ENCODE results near the gene ZNF556. TPM values are rescaled to one million over a fixed set of nuclear protein-coding genes. Genes with fewer than 3 reads are reported as not detected.
A peak's percentile ranks its signal among the peaks of the same experiment; 100 is the strongest.

Gene ZNF556
- polyA plus RNA-seq, 1 donor (not counting 4 experiments of a cell fraction or from before 2014, with no cell fraction given): 0.01 TPM

DNA sequence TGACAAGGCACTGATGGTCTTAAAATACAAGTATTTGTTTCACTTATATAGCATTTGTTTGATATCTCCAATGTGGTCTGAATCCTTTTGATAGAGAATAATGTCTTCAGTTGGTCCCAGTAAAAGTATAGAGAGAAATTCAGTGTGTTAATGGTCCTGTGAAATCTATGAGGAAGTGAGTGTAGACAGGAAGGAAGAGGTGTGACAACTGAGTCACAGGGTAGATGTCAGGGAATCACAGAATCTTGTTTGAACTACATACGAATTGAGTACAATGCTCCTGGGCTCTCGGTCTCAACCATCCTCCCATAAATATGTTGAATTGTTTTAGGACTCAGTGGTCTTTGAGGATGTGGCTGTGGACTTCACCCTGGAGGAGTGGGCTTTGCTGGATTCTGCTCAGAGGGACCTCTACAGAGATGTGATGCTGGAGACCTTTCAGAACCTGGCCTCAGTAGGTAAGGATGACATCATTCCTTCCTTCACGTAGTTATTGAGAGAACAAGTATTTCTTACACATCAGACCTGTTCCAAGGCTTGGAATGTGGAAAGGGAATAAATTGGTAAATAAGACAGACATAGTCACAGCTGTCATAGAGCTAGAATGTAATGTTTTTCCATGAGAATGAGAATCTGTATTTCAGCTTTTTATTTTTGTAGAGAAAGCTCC, 16.7 kb upstream of the ZNF556 start:
- no peak overlapping the region for H2AFZ ChIP-seq (ENCODE audit: control insufficient read depth, low read length)
- H3K36me3 ChIP-seq (ENCODE audit: control insufficient read depth in 2 of 2, extremely low read depth in 1 of 2, insufficient read depth in 2 of 2, low read length in 2 of 2): peaks cover 18 to 30% of the 10 kb centered on the region in 2 experiments
- no peak overlapping the region for H3K27ac ChIP-seq (ENCODE audit: control insufficient read depth, insufficient read depth, low read length)
- H3K4me2 ChIP-seq (ENCODE audit: control insufficient read depth, extremely low read depth, insufficient read depth, low read depth, low read length): no peak overlapping the region
- no peak overlapping the region for H3K4me3 ChIP-seq (ENCODE audit: control insufficient read depth in 2 of 3, extremely low read depth in 1 of 3, insufficient read depth in 2 of 3, low read depth in 1 of 3, low read length in 3 of 3)
- no peak for TF ChIP-seq EZH2 (IDR thresholded peaks at IDR 0.05; ENCODE audit: low read length)
- TF ChIP-seq CTCF (optimal IDR thresholded peaks at IDR 0.05 in 1 of 3, IDR thresholded peaks at IDR 0.05 in 1 of 3, conservative IDR thresholded peaks at IDR 0.05 in 1 of 3; ENCODE audit: extremely low read depth in 1 of 3, insufficient read depth in 2 of 3, low read length in 3 of 3): no peak
- H3K9ac ChIP-seq (ENCODE audit: control insufficient read depth, extremely low read depth, insufficient read depth, low read length): no peak overlapping the region
- no peaks in the 10 kb centered on the region for H3K9me1 ChIP-seq (ENCODE audit: control insufficient read depth, extremely low read depth, insufficient read depth, low read length)
- no peaks in the 10 kb centered on the region for H3K4me1 ChIP-seq (ENCODE audit: control insufficient read depth, extremely low read depth, insufficient read depth, low read length)
- H3K79me2 ChIP-seq (ENCODE audit: control insufficient read depth, insufficient read depth, low read length): peaks cover 9% of the 10 kb centered on the region
- peak; percentile 39 for FAIRE-seq
- no peak for DNase-seq (ENCODE audit: low read depth, low spot score)
- peaks cover 27% of the 10 kb centered on the region for H3K9me3 ChIP-seq (ENCODE audit: control insufficient read depth, low read depth, low read length)
- no peaks in the 10 kb centered on the region for H3K27me3 ChIP-seq (ENCODE audit: control insufficient read depth, extremely low read depth, insufficient read depth, low read length)
- H4K20me1 ChIP-seq (ENCODE audit: control insufficient read depth, extremely low read depth, insufficient read depth, low read length): no peaks in the 10 kb centered on the region
- dilution Hi-C loops (cut with MboI; ENCODE audit: extremely low pct_ligation_motif_present, low sequenced_read_pairs): no loop called here

GRCh38 chr19:2852598-2852997, 14.5 kb upstream of the ZNF556 start:
- Histone ChIP-seq H3K4me3 (ENCODE audit: control insufficient read depth in 2 of 3, extremely low read depth in 1 of 3, insufficient read depth in 2 of 3, low read depth in 1 of 3, low read length in 3 of 3) (no peak overlapping the region), H3K4me2 (ENCODE audit: control insufficient read depth, extremely low read depth, insufficient read depth, low read depth, low read length) (no peak overlapping the region), H3K36me3 (ENCODE audit: control insufficient read depth in 2 of 2, extremely low read depth in 1 of 2, insufficient read depth in 2 of 2, low read length in 2 of 2) (peaks cover 16 to 26% of the 10 kb centered on the region in 2 experiments), H3K27ac (ENCODE audit: control insufficient read depth, insufficient read depth, low read length) (no peak overlapping the region), H3K27me3 (ENCODE audit: control insufficient read depth, extremely low read depth, insufficient read depth, low read length) (no peaks in the 10 kb centered on the region), H4K20me1 (ENCODE audit: control insufficient read depth, extremely low read depth, insufficient read depth, low read length) (no peaks in the 10 kb centered on the region), H3K9ac (ENCODE audit: control insufficient read depth, extremely low read depth, insufficient read depth, low read length) (no peak overlapping the region), H3K4me1 (ENCODE audit: control insufficient read depth, extremely low read depth, insufficient read depth, low read length) (no peaks in the 10 kb centered on the region), H3K79me2 (ENCODE audit: control insufficient read depth, insufficient read depth, low read length) (peaks cover 2% of the 10 kb centered on the region), H3K9me3 (ENCODE audit: control insufficient read depth, low read depth, low read length) (peaks cover 24% of the 10 kb centered on the region), H2AFZ (ENCODE audit: control insufficient read depth, low read length) (no peak overlapping the region), H3K9me1 (ENCODE audit: control insufficient read depth, extremely low read depth, insufficient read depth, low read length) (no peaks in the 10 kb centered on the region)
- DNase-seq (ENCODE audit: low read depth, low spot score): no peak
- dilution Hi-C loops (cut with MboI; ENCODE audit: extremely low pct_ligation_motif_present, low sequenced_read_pairs): no loop called here
- TF ChIP-seq CTCF (optimal IDR thresholded peaks at IDR 0.05 in 1 of 3, IDR thresholded peaks at IDR 0.05 in 1 of 3, conservative IDR thresholded peaks at IDR 0.05 in 1 of 3; ENCODE audit: extremely low read depth in 1 of 3, insufficient read depth in 2 of 3, low read length in 3 of 3) (no peak), EZH2 (IDR thresholded peaks at IDR 0.05; ENCODE audit: low read length) (no peak)
- FAIRE-seq: no peak
